ENCODE results near the gene UQCR11. TPM values are rescaled to one million over a fixed set of nuclear protein-coding genes. Genes with fewer than 3 reads are reported as not detected.
A peak's percentile ranks its signal among the peaks of the same experiment; 100 is the strongest.

Gene UQCR11
- polyA plus RNA-seq, 3 donors = 55.6 to 731 (median 659) TPM

GRCh38 chr19:1569997-1570396 is 35.3 kb downstream of the UQCR11 start:
- 50% methylated on average over 2 of the region's 4 CpGs for WGBS (ENCODE audit: insufficient coverage)
- H3K9me3 ChIP-seq (replicated peaks in 1 of 2; ENCODE audit: control insufficient read depth in 1 of 2, insufficient read depth in 1 of 2, low read length in 2 of 2) = no peaks in the 10 kb centered on the region
- Mint-ChIP-seq H3K36me3 (peaks cover 0 to 4% of the 10 kb centered on the region in 2 donors), H3K4me3 (peak overlapping the region; percentile 39 to 67), H3K27ac (peak overlapping the region in 1 of 7 donors; percentile 18), H3K4me1 (peaks cover 3% of the 10 kb centered on the region), H3K9me3 (peaks cover 0 to 3% (median 1%) of the 10 kb centered on the region in 7 donors), H3K27me3 (ENCODE audit: low read depth in 3 of 3) (peaks cover 15 to 55% (median 31%) of the 10 kb centered on the region in 3 donors)
- no peak overlapping the region for H2AFZ ChIP-seq (ENCODE audit: insufficient read depth, low read depth, low read length, poor library complexity, severe bottlenecking)
- peak; percentile 17 for TF ChIP-seq CTCF (IDR thresholded peaks at IDR 0.05)
- no peak overlapping the region for H3K27ac ChIP-seq (ENCODE audit: low read depth in 1 of 2, low read length in 2 of 2)
- intact Hi-C loops (cut with micrococcal nuclease) = loop anchor here in 1 of 2 donors (5.0 kb wide), 2 partner anchors 78 to 242 kb away; partner anchors contain the start of genes ATP8B3, PCSK4 and REEP6
- no peak overlapping the region for H3K9ac ChIP-seq (ENCODE audit: insufficient read depth, low read length, poor library complexity, severe bottlenecking)
- peaks cover 7 to 15% of the 10 kb centered on the region in 2 donors for H3K4me1 ChIP-seq (ENCODE audit: control insufficient read depth in 1 of 2, insufficient read depth in 2 of 2, low read length in 2 of 2)
- H3K79me2 ChIP-seq (ENCODE audit: insufficient read depth, low read length) = no peaks in the 10 kb centered on the region
- no peak for DNase-seq
- no peaks in the 10 kb centered on the region for H4K20me1 ChIP-seq (ENCODE audit: insufficient read depth, low read length)
- H3K27me3 ChIP-seq (ENCODE audit: control insufficient read depth in 2 of 2, insufficient read depth in 2 of 2, low read length in 2 of 2) = peaks cover 3 to 27% of the 10 kb centered on the region in 2 donors
- no peaks in the 10 kb centered on the region for H3K36me3 ChIP-seq (replicated peaks in 1 of 2; ENCODE audit: control insufficient read depth in 1 of 2, insufficient read depth in 2 of 2, low read length in 2 of 2)
- no peak overlapping the region for H3K4me2 ChIP-seq (replicated peaks; ENCODE audit: extremely low read depth, low read length, poor library complexity, severe bottlenecking)
- H3K4me3 ChIP-seq (replicated peaks in 1 of 3; ENCODE audit: low read depth in 2 of 3, low read length in 3 of 3) = no peak overlapping the region

GRCh38 chr19:1568320-1569019 is 36.8 kb downstream of the UQCR11 start, which contains the start of gene MEX3D:
Gene MEX3D (minus strand): TSS chr19:1568325. CDS start chr19:1568058, 267 bp downstream.
- peaks cover 18 to 64% (median 36%) of the 10 kb centered on the region in 3 donors for H3K27me3 Mint-ChIP-seq (ENCODE audit: low read depth in 3 of 3)
- Histone ChIP-seq H3K9ac (ENCODE audit: insufficient read depth, low read length, poor library complexity, severe bottlenecking) (no peak within 1 kb of the TSS), H3K79me2 (ENCODE audit: insufficient read depth, low read length) (no peaks in the 10 kb centered on the region)

More at GRCh38 chr19:1568320-1569019, 36.8 kb downstream of the UQCR11 start, which contains the start of gene MEX3D:
- no peak for TF ChIP-seq CTCF (IDR thresholded peaks at IDR 0.05)
- peaks cover 3 to 27% of the 10 kb centered on the region in 2 donors for H3K27me3 ChIP-seq (ENCODE audit: control insufficient read depth in 2 of 2, insufficient read depth in 2 of 2, low read length in 2 of 2)
- H3K4me1 Mint-ChIP-seq = peaks cover 3% of the 10 kb centered on the region
- peak within 1 kb of the TSS; percentile 76 for H3K4me2 ChIP-seq (replicated peaks; ENCODE audit: extremely low read depth, low read length, poor library complexity, severe bottlenecking)
- peak within 1 kb of the TSS; percentile 64 to 82 for H3K4me3 Mint-ChIP-seq
- intact Hi-C loops (cut with micrococcal nuclease) = loop anchor here in 1 of 2 donors (5.0 kb wide), 2 partner anchors 76 to 244 kb away; partner anchors contain the start of genes ATP8B3, PCSK4 and REEP6
- H3K9me3 ChIP-seq (replicated peaks in 1 of 2; ENCODE audit: control insufficient read depth in 1 of 2, insufficient read depth in 1 of 2, low read length in 2 of 2) = no peaks in the 10 kb centered on the region
- H3K36me3 ChIP-seq (replicated peaks in 1 of 2; ENCODE audit: control insufficient read depth in 1 of 2, insufficient read depth in 2 of 2, low read length in 2 of 2) = no peaks in the 10 kb centered on the region
- H3K4me3 ChIP-seq (replicated peaks in 1 of 3; ENCODE audit: low read depth in 2 of 3, low read length in 3 of 3) = peak within 1 kb of the TSS in 2 of 3 experiments; percentile 7 to 70
- peak; percentile 45 to 79 (median 70) for DNase-seq
- H3K36me3 Mint-ChIP-seq = peaks cover 0 to 4% of the 10 kb centered on the region in 2 donors
- H4K20me1 ChIP-seq (ENCODE audit: insufficient read depth, low read length) = no peaks in the 10 kb centered on the region
- no peak within 1 kb of the TSS for H3K27ac ChIP-seq (ENCODE audit: low read depth in 1 of 2, low read length in 2 of 2)
- H3K9me3 Mint-ChIP-seq = peaks cover 0 to 8% (median 3%) of the 10 kb centered on the region in 7 donors
- peaks cover 7 to 15% of the 10 kb centered on the region in 2 donors for H3K4me1 ChIP-seq (ENCODE audit: control insufficient read depth in 1 of 2, insufficient read depth in 2 of 2, low read length in 2 of 2)
- H2AFZ ChIP-seq (ENCODE audit: insufficient read depth, low read depth, low read length, poor library complexity, severe bottlenecking) = peak within 1 kb of the TSS; percentile 61
- 8% methylated on average over 58 of the region's 63 CpGs for WGBS (ENCODE audit: insufficient coverage)
- H3K27ac Mint-ChIP-seq = peak within 1 kb of the TSS in 1 of 7 donors; percentile 71

All from CD14-positive monocyte (primary cell).